SH-SY5Y (cell line): ENCODE results near the gene RAB11FIP2.

Experiments
- GATA2 ChIP-seq: IDR thresholded peaks from 2 replicates; pipeline ENCODE4 v1.6.1; 2011; ENCODE audit warnings: mild to moderate bottlenecking, low read depth, low read length
- GATA3 ChIP-seq: IDR thresholded peaks from 2 replicates; pipeline ENCODE4 v1.6.1; 2011; ENCODE audit warnings: low read depth, mild to moderate bottlenecking, low read length, moderate library complexity

DNA sequence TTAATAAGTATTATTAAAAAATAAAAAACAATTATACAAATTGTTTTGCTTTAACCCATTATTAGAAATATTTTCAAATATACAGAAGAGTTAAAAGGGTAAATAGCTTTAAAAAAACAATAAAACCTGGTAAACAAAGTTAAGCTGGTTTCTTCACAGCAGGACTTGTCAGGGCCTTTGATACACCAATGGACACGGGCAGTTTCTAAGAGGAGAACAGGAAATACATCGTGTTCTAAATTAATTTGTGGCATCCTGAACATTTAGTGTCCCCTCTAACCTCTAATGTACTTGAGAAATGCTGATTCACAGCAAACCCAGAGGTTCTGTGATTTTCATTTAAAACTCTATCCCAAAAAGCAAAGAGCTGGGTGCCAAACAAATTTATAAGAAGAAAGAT lies 80.8 kb downstream of the RAB11FIP2 start:
- TF ChIP-seq GATA2 (no peak), GATA3 (no peak)
